Lower leg skin (tissue), 4 donors: ENCODE results near the gene CACNA2D4. TPM values are rescaled to one million over a fixed set of nuclear protein-coding genes. Genes with fewer than 3 reads are reported as not detected.

Experiments
- DNase-seq, 2 donors: peaks; one replicate each; pipeline ENCODE4 v3.0.0-alpha.2; 2019; ENCODE audit warnings: low spot score in 2 of 2
- H3K4me3 ChIP-seq: fragments of 200-600 bp; sonication (generic); 2 replicates; pipeline ENCODE4 v1.5.1; 2017; ENCODE audit warnings: mild to moderate bottlenecking, low read depth; ENCODE audit not compliant: poor library complexity, severe bottlenecking
- CTCF ChIP-seq, 3 donors: fragments of 450-650 bp; IDR thresholded peaks; one replicate each; pipeline ENCODE4 v1.5.1; 2016; ENCODE audit warnings: antibody characterized with exemption in 3 of 3, mild to moderate bottlenecking in 3 of 3, moderate library complexity in 2 of 3
- POLR2A ChIP-seq, 2 donors: fragments of 450-650 bp; IDR thresholded peaks; one replicate each; pipeline ENCODE4 v1.6.1; 2016 to 2017; ENCODE audit warnings: antibody characterized with exemption in 2 of 2, mild to moderate bottlenecking in 1 of 2, moderate library complexity in 1 of 2
- WGBS, 2 donors: methylation state at CpG; one replicate each; pipeline ENCODE4 v1.1.5; 2018; 5-methylcytosine and 5-hydroxymethylcytosine counted together
- intact Hi-C: fragments of 100-400 bp; cut with DNase I; formaldehyde crosslinking; loops from one replicate; pipeline ENCODE4 v1.15.0; 2023; ENCODE audit warnings: low total_unique reads
- total RNA-seq, 4 donors: library from RNA; depleted of rRNA; stranded (reverse); fragments of >200 nt; gene quantifications; one replicate each; pipeline ENCODE4 v1.1.0, GENCODE V29; 2016

Gene CACNA2D4
- total RNA-seq, 4 donors from 2014 or later = 2.3 to 4.0 (median 3.1) TPM

- TF ChIP-seq POLR2A (IDR thresholded peaks at IDR 0.05) (no peak), CTCF (IDR thresholded peaks at IDR 0.05) (no peak)
- intact Hi-C loops = no loop called here
- H3K4me3 ChIP-seq = no peak overlapping the region
- peak in 1 of 2 donors; percentile 50 for DNase-seq
- 77 to 83% methylated on average over 8 of the region's 8 CpGs for WGBS, 2 donors
Measured at GRCh38 chr12:1882405-1882804, 36.0 kb downstream of the CACNA2D4 start.

- DNase-seq = peak in 1 of 2 donors; percentile 61
- intact Hi-C loops = no loop called here
Measured at GRCh38 chr12:1881936-1882335, 36.5 kb downstream of the CACNA2D4 start.

GRCh38 chr12:1881301-1881700 is 37.2 kb downstream of the CACNA2D4 start:
- peak in 1 of 2 donors; percentile 60 for DNase-seq
- no peak overlapping the region for H3K4me3 ChIP-seq
- no peak for TF ChIP-seq POLR2A (IDR thresholded peaks at IDR 0.05)
- TF ChIP-seq CTCF (IDR thresholded peaks at IDR 0.05) = no peak
- intact Hi-C loops = no loop called here
- 82 to 89% methylated on average over 8 of the region's 8 CpGs for WGBS, 2 donors

More at GRCh38 chr12:1881936-1882335, 36.5 kb downstream of the CACNA2D4 start:
- no peak overlapping the region for H3K4me3 ChIP-seq
- no peak for TF ChIP-seq CTCF (IDR thresholded peaks at IDR 0.05)
- TF ChIP-seq POLR2A (IDR thresholded peaks at IDR 0.05) = no peak
- WGBS, 2 donors = 66 to 70% methylated on average over 3 of the region's 3 CpGs

- TF ChIP-seq CTCF (IDR thresholded peaks at IDR 0.05) (no peak), POLR2A (IDR thresholded peaks at IDR 0.05) (no peak)
- intact Hi-C loops = no loop called here
- 84 to 90% methylated on average over 7 of the region's 7 CpGs for WGBS, 2 donors
- peak in 1 of 2 donors; percentile 58 for DNase-seq
- H3K4me3 ChIP-seq = no peak overlapping the region
Measured at GRCh38 chr12:1880876-1881275, 37.6 kb downstream of the CACNA2D4 start.

- H3K4me3 ChIP-seq = no peak overlapping the region
- no peak for TF ChIP-seq CTCF (IDR thresholded peaks at IDR 0.05)
- 84 to 86% methylated on average over 18 of the region's 18 CpGs for WGBS, 2 donors
- intact Hi-C loops = no loop called here
- peak in 1 of 2 donors; percentile 67 for DNase-seq
Measured at GRCh38 chr12:1880153-1880845, 38.2 kb downstream of the CACNA2D4 start.

- TF ChIP-seq CTCF (IDR thresholded peaks at IDR 0.05) (no peak), POLR2A (IDR thresholded peaks at IDR 0.05) (no peak)
- intact Hi-C loops = no loop called here
- H3K4me3 ChIP-seq = no peak overlapping the region
- DNase-seq = peak in 1 of 2 donors; percentile 72
- WGBS, 2 donors = 91 to 93% methylated on average over 10 of the region's 10 CpGs
Measured at GRCh38 chr12:1879633-1880032, 38.8 kb downstream of the CACNA2D4 start.
